Measurements from ENCODE around the gene HPRT1. TPM values are rescaled to one million over a fixed set of nuclear protein-coding genes. Genes with fewer than 3 reads are reported as not detected.

The HPRT1 gene
- total RNA-seq, 4 donors from 2014 or later: 11.6 to 19.4 (median 17.6) TPM

GRCh38 chrX:134525086-134525792 lies 65.3 kb downstream of the HPRT1 start:
- no peak for DNase-seq
- Histone ChIP-seq H3K4me1 (no peaks in the 10 kb centered on the region), H3K9me3 (no peaks in the 10 kb centered on the region), H3K27ac (no peak overlapping the region), H3K27me3 (no peaks in the 10 kb centered on the region), H3K36me3 (no peaks in the 10 kb centered on the region), H3K4me3 (no peak overlapping the region)
- TF ChIP-seq POLR2A (IDR thresholded peaks at IDR 0.05): no peak
- no peak for TF ChIP-seq CTCF (IDR thresholded peaks at IDR 0.05)

GRCh38 chrX:134526399-134526798 lies 66.4 kb downstream of the HPRT1 start:
- TF ChIP-seq POLR2A (IDR thresholded peaks at IDR 0.05): no peak
- no peak overlapping the region for H3K4me3 ChIP-seq
- no peak overlapping the region for H3K27ac ChIP-seq
- no peaks in the 10 kb centered on the region for H3K36me3 ChIP-seq
- no peak for DNase-seq
- no peaks in the 10 kb centered on the region for H3K27me3 ChIP-seq
- H3K9me3 ChIP-seq: no peaks in the 10 kb centered on the region
- H3K4me1 ChIP-seq: no peaks in the 10 kb centered on the region

GRCh38 chrX:134528960-134529359 lies 69.0 kb downstream of the HPRT1 start:
- no peak for DNase-seq
- H3K27ac ChIP-seq: no peak overlapping the region
- TF ChIP-seq CTCF (IDR thresholded peaks at IDR 0.05): no peak
- no peak for TF ChIP-seq POLR2A (IDR thresholded peaks at IDR 0.05)

GRCh38 chrX:134529481-134529880 lies 69.5 kb downstream of the HPRT1 start:
- no peak for TF ChIP-seq CTCF (IDR thresholded peaks at IDR 0.05)
- no peak for TF ChIP-seq POLR2A (IDR thresholded peaks at IDR 0.05)

More at GRCh38 chrX:134528960-134529359, 69.0 kb downstream of the HPRT1 start:
- Histone ChIP-seq H3K27me3 (no peaks in the 10 kb centered on the region), H3K9me3 (no peaks in the 10 kb centered on the region), H3K4me1 (no peaks in the 10 kb centered on the region), H3K36me3 (no peaks in the 10 kb centered on the region), H3K4me3 (no peak overlapping the region)

GRCh38 chrX:134530845-134531244 lies 70.9 kb downstream of the HPRT1 start:
- H3K4me1 ChIP-seq: no peaks in the 10 kb centered on the region
- no peak for DNase-seq
- H3K9me3 ChIP-seq: no peaks in the 10 kb centered on the region
- TF ChIP-seq CTCF (IDR thresholded peaks at IDR 0.05) (no peak), POLR2A (IDR thresholded peaks at IDR 0.05) (no peak)
- no peaks in the 10 kb centered on the region for H3K27me3 ChIP-seq
- H3K27ac ChIP-seq: no peak overlapping the region
- no peak overlapping the region for H3K4me3 ChIP-seq
- no peaks in the 10 kb centered on the region for H3K36me3 ChIP-seq

More at GRCh38 chrX:134529481-134529880, 69.5 kb downstream of the HPRT1 start:
- H3K27ac ChIP-seq: no peak overlapping the region
- no peaks in the 10 kb centered on the region for H3K9me3 ChIP-seq
- no peaks in the 10 kb centered on the region for H3K36me3 ChIP-seq
- no peaks in the 10 kb centered on the region for H3K27me3 ChIP-seq
- no peak overlapping the region for H3K4me3 ChIP-seq
- DNase-seq: no peak
- H3K4me1 ChIP-seq: no peaks in the 10 kb centered on the region

GRCh38 chrX:134533352-134533751 lies 73.4 kb downstream of the HPRT1 start:
- TF ChIP-seq CTCF (IDR thresholded peaks at IDR 0.05): no peak
- TF ChIP-seq POLR2A (IDR thresholded peaks at IDR 0.05): no peak
- no peaks in the 10 kb centered on the region for H3K4me1 ChIP-seq
- no peak for DNase-seq
- H3K36me3 ChIP-seq: no peaks in the 10 kb centered on the region
- H3K27me3 ChIP-seq: no peaks in the 10 kb centered on the region
- no peaks in the 10 kb centered on the region for H3K9me3 ChIP-seq
- H3K27ac ChIP-seq: no peak overlapping the region
- H3K4me3 ChIP-seq: no peak overlapping the region

All from Peyer's patch (tissue), 4 donors.